ENCODE measurements around the gene CREB3L2. TPM values are rescaled to one million over a fixed set of nuclear protein-coding genes. Genes with fewer than 3 reads are reported as not detected.

CREB3L2 gene
- total RNA-seq, 1 experiment from 2014 or later, result 60.6 TPM

- Mint-ChIP-seq H3K4me3 (no peak overlapping the region), H3K4me1 (peaks cover 48% of the 10 kb centered on the region), H3K9me3 (peaks cover 3% of the 10 kb centered on the region; the same call in 1 of the 2 replicates), H3K27me3 (ENCODE audit: low read depth) (no peaks in the 10 kb centered on the region), H3K36me3 (peaks cover 41% of the 10 kb centered on the region), H3K27ac (peak overlapping the region; percentile 56)
- ATAC-seq (no peak), DNase-seq (ENCODE audit: low spot score) (no peak)
- TF ChIP-seq TP53 (CRISPR knock-in tag; IDR thresholded peaks at IDR 0.05) (no peak), NFYB (CRISPR knock-in tag; conservative IDR thresholded peaks at IDR 0.05; ENCODE audit: low read depth) (no peak), ZNF121 (CRISPR knock-in tag; IDR thresholded peaks at IDR 0.05) (peak; percentile 86), ZMAT4 (CRISPR knock-in tag; IDR thresholded peaks at IDR 0.05) (no peak), PRDM15 (CRISPR knock-in tag; IDR thresholded peaks at IDR 0.05) (no peak), ZNF281 (CRISPR knock-in tag; IDR thresholded peaks at IDR 0.05) (no peak), CDX4 (CRISPR knock-in tag; IDR thresholded peaks at IDR 0.05; ENCODE audit: borderline replicate concordance) (no peak), ELF4 (CRISPR knock-in tag; IDR thresholded peaks at IDR 0.05; ENCODE audit: low read depth) (no peak)
- ChIA-PET POLR2A (no interaction called here), CTCF (interaction anchor here (1.0 to 3.2 kb wide), 2 partner anchors 85 to 93 kb away, joined by 3 to 9 read pairs; partner anchors contain the start of gene CREB3L2)
These were observed 85.3 kb downstream of the CREB3L2 start for GRCh38 chr7:137916564-137916963.

GRCh38 chr7:137915266-137915665, 86.6 kb downstream of the CREB3L2 start:
- Mint-ChIP-seq H3K27ac (no peak overlapping the region), H3K4me3 (no peak overlapping the region), H3K4me1 (peaks cover 42% of the 10 kb centered on the region), H3K9me3 (peaks cover 3% of the 10 kb centered on the region; the same call in 1 of the 2 replicates), H3K27me3 (ENCODE audit: low read depth) (no peaks in the 10 kb centered on the region), H3K36me3 (peaks cover 42% of the 10 kb centered on the region)
- ChIA-PET POLR2A (no interaction called here), CTCF (interaction anchor here (3.2 kb wide), 1 partner anchor 87 kb away, joined by 9 read pairs; the partner anchor contains the start of gene CREB3L2)
- 0 out of 2 replicates have a peak, but pooled peaks have one; percentile 35 for TF ChIP-seq HMGA2 (CRISPR knock-in tag; IDR thresholded peaks at IDR 0.05)
- no peak for TF ChIP-seq IRF1 (CRISPR knock-in tag; IDR thresholded peaks at IDR 0.05)
- DNase-seq (ENCODE audit: low spot score), result no peak
- ATAC-seq, result no peak

- no peaks in the 10 kb centered on the region for H3K27me3 Mint-ChIP-seq (ENCODE audit: low read depth)
- ChIA-PET POLR2A (no interaction called here), CTCF (interaction anchor here (0.8 kb wide), 1 partner anchor 88 kb away, joined by 3 read pairs; the partner anchor contains the start of gene CREB3L2)
- H3K4me3 Mint-ChIP-seq, result no peak overlapping the region
- TF ChIP-seq ATF6 (CRISPR knock-in tag; IDR thresholded peaks at IDR 0.05) (no peak), HMGA2 (CRISPR knock-in tag; IDR thresholded peaks at IDR 0.05) (peak; percentile 90), USF1 (CRISPR knock-in tag; IDR thresholded peaks at IDR 0.05) (no peak)
- H3K27ac Mint-ChIP-seq, result no peak overlapping the region
- DNase-seq (ENCODE audit: low spot score) (no peak), ATAC-seq (no peak)
- peaks cover 35% of the 10 kb centered on the region for H3K4me1 Mint-ChIP-seq
- H3K9me3 Mint-ChIP-seq, result 0 out of 2 replicates have a peak, but pooled peaks cover 5% of the 10 kb centered on the region
- peaks cover 55% of the 10 kb centered on the region for H3K36me3 Mint-ChIP-seq
These were observed 87.9 kb downstream of the CREB3L2 start for GRCh38 chr7:137913985-137914384.
